A549 (cell line): ENCODE results near the gene SLC35B3. TPM values are rescaled to one million over a fixed set of nuclear protein-coding genes. Genes with fewer than 3 reads are reported as not detected.

Experiments used
- CHD2 ChIP-seq: fragments of 150-350 bp; IDR thresholded peaks from 2 replicates; pipeline ENCODE4 v1.6.1; 2014; ENCODE audit warnings: low read length; ENCODE audit not compliant: partially characterized antibody
- MAFK ChIP-seq: fragments of 450-650 bp; IDR thresholded peaks from 2 replicates; pipeline ENCODE4 v1.6.1; 2014; ENCODE audit not compliant: partially characterized antibody
- MYC ChIP-seq: IDR thresholded peaks from 2 replicates; pipeline ENCODE4 v1.6.1; 2012; ENCODE audit warnings: mild to moderate bottlenecking, inconsistent platforms, low read length, improper control_type of control experiment, borderline replicate concordance
- POLR2AphosphoS2 ChIP-seq: conservative IDR thresholded peaks from 2 replicates; pipeline ENCODE4 v1.6.1; 2012; ENCODE audit warnings: low read length, improper control_type of control experiment, inconsistent platforms
- REST ChIP-seq: fragments of 200-600 bp; sonication (generic); IDR thresholded peaks from 2 replicates; pipeline ENCODE4 v1.6.1; 2016; ENCODE audit warnings: antibody characterized with exemption, mild to moderate bottlenecking, moderate library complexity
- SREBF2 ChIP-seq: fragments of 450-650 bp; IDR thresholded peaks from 2 replicates; pipeline ENCODE4 v1.6.1; 2014; ENCODE audit warnings: mild to moderate bottlenecking, moderate library complexity
- ZNF302 ChIP-seq: fragments of 250-450 bp; sonication (Bioruptor Pico); IDR thresholded peaks from 2 replicates; pipeline ENCODE4 v1.9.0; 2021; ENCODE audit warnings: inconsistent platforms, mild to moderate bottlenecking, moderate library complexity
- polyA plus RNA-seq, 4 experiments: library from polyadenylated mRNA; depleted of rRNA in 3 of 4; stranded (reverse); fragments of >200 nt; fragmentation: RNase III in 1 of 4; extraction: RNeasy Plus Mini Kit Qiagen cat#74134 plus additional on column Dnase treatment in 1 of 4; gene quantifications; 2 replicates in 3 of 4; 3 replicates in 1 of 4; pipeline ENCODE4 v1.2.3, GENCODE V29; 2011 to 2017

Gene SLC35B3
- polyA plus RNA-seq, 2 of the 4 experiments (the other 2 are of a cell fraction) = 13.3 to 22.9 TPM

- TF ChIP-seq REST = no peak
- no peak for TF ChIP-seq SREBF2
- no peak for TF ChIP-seq MYC
- no peak for TF ChIP-seq CHD2
- no peak for TF ChIP-seq ZNF302 (CRISPR knock-in tag)
- TF ChIP-seq MAFK = no peak
- no peak for TF ChIP-seq POLR2AphosphoS2
Observed at GRCh38 chr6:8375916-8376315, 59.4 kb downstream of the SLC35B3 start (continued).
